Measurements from ENCODE around the gene TUBB4A.
"Not testable (repeated sequence)": the region's sequence is repeated elsewhere in the genome, so short reads cannot be mapped to it uniquely, and the experiment has no call there.

Gene TUBB4A

GRCh38 chr19:6501740-6502648 lies at the start of gene TUBB4A:
TSS of gene TUBB4A (minus strand) at chr19:6502309. CDS start at chr19:6502212, 97 bp downstream.
- no peak for DNase-seq

- DNase-seq: no peak
These were observed 49.0 kb upstream of the TUBB4A start for GRCh38 chr19:6551091-6551490.

DNA sequence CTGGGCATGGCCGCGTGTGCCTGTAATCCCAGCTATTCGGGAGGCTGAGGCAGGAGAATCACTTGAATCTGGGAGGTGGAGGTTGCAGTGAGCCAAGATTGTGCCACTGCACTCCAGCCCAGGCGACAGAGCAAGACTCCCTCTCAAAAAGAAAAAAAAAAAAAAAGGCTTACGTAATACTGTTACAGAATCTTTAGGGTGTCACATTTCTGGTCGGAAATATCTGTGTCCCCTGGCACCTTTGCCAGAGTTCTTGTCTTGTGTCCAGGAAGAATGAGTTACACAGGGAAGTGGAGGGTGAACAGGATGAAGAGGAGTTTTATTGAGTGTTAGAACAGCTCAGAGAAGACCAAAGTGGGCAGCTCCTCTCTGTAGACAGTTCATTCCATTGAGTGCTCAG lies 48.6 kb upstream of the TUBB4A start:
- not testable (repeated sequence) for DNase-seq

DNA sequence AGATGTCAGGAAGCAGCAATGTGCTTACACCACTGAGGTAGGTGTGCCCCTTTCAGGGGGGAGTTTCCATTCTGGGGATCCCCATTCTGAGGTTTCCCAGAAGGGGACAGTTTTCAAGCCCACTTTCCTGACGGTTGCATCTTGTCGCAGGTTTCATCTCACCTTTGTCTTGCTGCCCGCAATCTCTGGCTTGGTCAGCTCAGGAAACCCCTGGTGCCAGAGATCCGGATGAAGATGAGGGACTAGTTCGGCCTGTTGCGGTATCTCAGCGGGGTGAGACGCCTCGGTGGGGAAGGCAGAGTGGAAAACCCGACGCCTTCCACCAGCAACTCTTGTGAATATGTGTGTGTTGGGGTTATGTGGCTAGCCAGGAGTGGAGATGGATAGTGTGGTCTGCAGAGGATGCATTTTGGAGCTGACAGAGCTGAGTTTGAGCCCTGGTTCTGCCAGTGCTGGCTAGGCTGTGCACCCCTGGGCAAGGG lies 41.8 kb upstream of the TUBB4A start:
- no peak for DNase-seq

DNA sequence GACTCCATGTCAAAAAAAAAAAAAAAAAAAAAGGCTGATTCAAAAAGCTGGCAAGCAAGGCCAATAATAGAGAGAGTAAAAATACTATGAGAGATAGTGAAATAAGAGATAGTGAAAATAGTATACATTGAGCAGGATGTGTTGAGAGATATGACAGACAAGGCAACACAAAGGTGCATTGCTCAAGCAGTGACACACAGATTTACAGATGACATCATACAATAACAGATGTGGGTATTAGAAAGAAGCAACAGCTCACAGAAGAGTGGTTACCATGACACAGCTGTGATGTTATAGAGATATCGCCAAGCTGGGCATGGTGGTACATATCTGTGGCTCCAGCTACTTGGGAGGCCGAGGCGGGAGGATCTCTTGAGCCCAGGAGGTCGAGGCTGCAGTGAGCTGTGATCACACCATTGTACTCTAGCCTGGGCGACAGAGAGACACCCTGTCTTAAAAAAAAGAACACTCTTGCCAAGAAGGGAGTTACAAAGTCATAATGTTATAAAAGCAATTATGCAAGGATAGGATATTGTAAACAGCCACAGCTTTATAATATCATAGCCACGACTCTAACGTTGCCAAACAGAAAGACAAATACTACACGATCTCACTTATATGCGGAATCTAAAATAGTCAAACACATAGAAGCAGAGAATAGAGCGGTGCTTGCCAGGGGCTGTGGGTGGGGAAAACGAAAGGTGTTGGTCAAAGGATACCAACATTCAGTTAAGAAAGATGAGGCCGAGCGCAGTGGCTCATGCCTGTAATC lies 39.0 kb upstream of the TUBB4A start:
- DNase-seq: no peak

- no peak for DNase-seq
These were observed 37.4 kb upstream of the TUBB4A start for GRCh38 chr19:6539514-6539913.

- DNase-seq: no peak
These were observed 33.5 kb upstream of the TUBB4A start for GRCh38 chr19:6535558-6536137.

GRCh38 chr19:6534451-6535093 lies 32.5 kb upstream of the TUBB4A start:
- no peak for DNase-seq

DNA sequence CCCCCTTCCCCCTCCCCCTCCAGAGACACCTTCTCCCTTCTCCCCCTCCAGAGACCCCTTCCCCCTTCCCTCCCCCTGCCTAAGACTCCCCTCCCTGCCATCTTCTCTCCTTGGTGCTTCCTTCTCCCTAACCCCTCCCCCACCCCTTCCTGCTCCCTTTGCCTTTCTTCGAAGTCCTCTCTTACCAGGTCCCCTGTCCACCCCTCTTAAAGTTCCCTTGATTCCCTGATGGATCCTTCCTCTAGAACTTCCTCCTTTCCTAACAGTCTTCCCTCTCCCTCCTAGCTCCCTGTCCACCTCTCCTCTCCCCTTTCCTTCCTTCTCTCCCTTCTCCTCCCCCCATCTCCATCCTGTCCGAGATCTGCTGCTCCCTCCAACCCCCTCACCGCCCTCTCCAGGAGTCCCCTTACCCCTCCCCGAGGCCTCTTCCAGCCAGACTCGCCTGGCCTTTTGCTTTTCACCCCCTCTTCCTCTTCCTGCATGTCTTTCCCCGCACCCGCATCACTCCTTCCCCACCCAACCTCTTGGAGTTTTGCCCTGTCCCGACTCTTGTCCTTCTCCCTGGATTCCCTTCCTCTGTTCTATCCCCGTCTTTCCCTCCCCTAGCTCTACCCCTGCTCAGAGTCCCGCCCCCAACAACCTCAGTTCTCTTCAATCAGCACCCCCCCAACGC lies 31.8 kb upstream of the TUBB4A start:
- no peak for DNase-seq

DNA sequence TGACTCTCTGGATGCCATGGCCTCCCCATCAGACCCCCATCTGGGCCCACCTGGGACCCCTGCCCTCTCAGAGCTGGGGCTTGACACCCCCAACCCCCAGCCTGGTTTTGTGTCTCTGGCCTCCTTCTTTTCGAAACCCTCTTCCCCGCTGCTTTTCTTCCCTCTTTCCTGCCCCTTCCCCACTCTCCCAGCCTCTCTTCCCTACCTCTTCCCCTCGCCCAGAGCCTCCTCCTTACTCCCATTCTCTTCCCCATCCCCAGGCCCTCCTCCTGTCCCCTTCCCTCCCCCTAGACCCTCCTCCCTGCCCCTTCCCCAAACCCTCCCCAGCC lies 30.9 kb upstream of the TUBB4A start:
- no peak for DNase-seq

GRCh38 chr19:6532244-6532999 lies 30.3 kb upstream of the TUBB4A start:
- DNase-seq: no peak

DNA sequence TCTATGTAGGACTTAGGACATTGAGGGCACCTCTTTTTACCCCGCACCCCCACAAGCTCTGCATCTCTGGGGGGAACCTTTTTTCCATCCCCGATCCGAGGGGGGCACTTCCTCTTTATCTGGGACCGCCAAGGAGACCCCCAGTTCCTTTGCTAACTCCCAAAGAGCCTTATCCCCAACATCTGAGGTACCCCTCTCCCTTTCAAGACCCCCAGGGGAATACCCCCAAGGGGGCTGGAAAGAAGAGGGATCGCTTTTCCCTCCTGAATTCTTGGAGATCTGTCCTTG lies 29.8 kb upstream of the TUBB4A start:
- no peak for DNase-seq

GRCh38 chr19:6531163-6531955 lies 29.2 kb upstream of the TUBB4A start:
- DNase-seq: no peak

DNA sequence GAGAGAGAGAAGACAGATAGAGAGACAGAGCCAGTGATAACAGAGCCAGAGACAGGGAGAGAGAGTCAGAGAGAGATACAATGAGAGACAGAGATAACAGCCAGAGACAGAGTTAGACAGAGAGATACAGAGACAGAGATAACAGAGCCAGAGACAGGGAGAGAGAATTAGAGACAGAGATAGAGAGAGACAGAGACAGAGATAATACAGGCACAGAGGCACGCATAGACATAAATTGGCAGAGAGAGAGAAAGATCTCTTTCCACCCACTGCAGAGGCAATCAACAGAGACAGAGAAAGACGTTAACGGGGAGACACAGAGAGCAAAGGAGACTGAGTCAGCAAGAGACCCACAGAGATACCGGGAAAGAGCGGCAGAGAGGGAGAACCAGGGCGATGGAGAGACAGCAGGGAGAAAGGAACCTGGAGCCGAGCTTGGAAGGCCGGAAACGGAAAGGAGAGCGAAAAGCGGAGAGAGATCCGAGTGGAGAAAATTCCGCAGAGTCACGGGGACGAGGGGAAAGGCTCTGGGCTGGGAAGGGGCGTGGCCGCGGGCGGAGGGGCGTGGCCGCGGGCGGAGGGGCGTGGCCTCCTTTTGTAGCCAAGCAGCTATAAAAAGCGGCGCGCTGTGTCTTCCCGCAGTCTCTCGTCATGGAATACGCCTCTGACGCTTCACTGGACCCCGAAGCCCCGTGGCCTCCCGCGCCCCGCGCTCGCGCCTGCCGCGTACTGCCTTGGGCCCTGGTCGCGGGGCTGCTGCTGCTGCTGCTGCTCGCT lies 28.5 kb upstream of the TUBB4A start, which contains the start of gene TNFSF9:
Gene TNFSF9 (plus strand): TSS at position 641 of the 777 bp plus-strand sequence. CDS start 11 bp downstream, at position 652.
- peak; percentile 84 for DNase-seq

GRCh38 chr19:6529937-6530385 lies 27.9 kb upstream of the TUBB4A start:
- DNase-seq: no peak

GRCh38 chr19:6529351-6529750 lies 27.2 kb upstream of the TUBB4A start:
- no peak for DNase-seq

GRCh38 chr19:6528544-6529121 lies 26.5 kb upstream of the TUBB4A start:
- no peak for DNase-seq

DNA sequence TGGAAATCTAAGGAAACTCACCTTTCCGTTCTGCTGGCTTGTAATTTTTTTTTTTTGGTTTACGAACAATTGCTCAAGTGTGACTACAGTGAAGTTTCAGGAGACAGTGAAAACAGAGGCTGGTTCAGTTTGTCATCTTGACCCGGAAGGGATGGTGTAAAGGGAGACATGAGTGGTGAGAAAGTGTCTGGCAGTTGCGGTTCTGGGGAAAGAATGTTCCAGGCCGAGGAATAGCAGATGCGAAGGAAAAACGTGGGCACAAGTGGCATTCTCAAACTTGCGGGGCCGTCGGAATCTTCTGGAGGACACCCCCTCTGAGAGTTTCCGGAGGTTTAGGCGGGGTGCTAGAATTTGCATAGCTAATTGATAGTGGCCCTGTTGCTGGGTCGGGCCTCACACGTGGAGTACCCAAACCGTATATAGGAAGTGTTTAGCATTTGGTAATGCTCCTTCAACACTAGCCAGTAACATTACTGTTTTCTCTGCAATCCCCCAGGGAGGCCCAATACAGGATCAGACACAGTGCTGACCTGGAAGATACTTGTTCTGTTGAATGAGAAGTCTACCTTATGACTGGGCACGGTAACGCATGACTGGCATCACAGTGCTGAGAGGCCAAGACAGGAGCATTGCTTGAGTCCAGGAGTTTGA lies 25.9 kb upstream of the TUBB4A start:
- no peak for DNase-seq

GRCh38 chr19:6524311-6524710 lies 22.2 kb upstream of the TUBB4A start:
- DNase-seq: no peak
